Mesendoderm (in vitro differentiated cells): ENCODE measurements around the gene SENP3.

Experiments used
- DNase-seq: peaks from one replicate; pipeline ENCODE4 v3.0.0; 2013
- H2AK5ac ChIP-seq: 2 replicates; pipeline ENCODE4 v1.6.1; 2013; ENCODE audit warnings: low read length, inconsistent platforms
- H2BK120ac ChIP-seq: 2 replicates; pipeline ENCODE4 v1.6.1; 2013; ENCODE audit warnings: low read depth, mild to moderate bottlenecking, low read length, moderate library complexity, mixed read lengths
- H2BK15ac ChIP-seq: replicated peaks from 2 replicates; pipeline ENCODE4 v1.6.1; 2013; ENCODE audit warnings: low read depth, mild to moderate bottlenecking, moderate library complexity
- H2BK5ac ChIP-seq: 2 replicates; pipeline ENCODE4 v1.6.1; 2013; ENCODE audit warnings: low read length, inconsistent platforms
- H3K18ac ChIP-seq: 2 replicates; pipeline ENCODE4 v1.6.1; 2013; ENCODE audit warnings: mild to moderate bottlenecking, low read length, mixed read lengths
- H3K23ac ChIP-seq: one replicate; pipeline ENCODE4 v1.6.1; 2013; ENCODE audit warnings: low read length
- H3K27ac ChIP-seq: 2 replicates; pipeline ENCODE4 v1.5.1; 2013; ENCODE audit warnings: low read depth, mild to moderate bottlenecking, inconsistent platforms, low read length, moderate library complexity
- H3K27me3 ChIP-seq: 2 replicates; pipeline ENCODE4 v1.6.1; 2013; ENCODE audit warnings: low read length, control low read depth, mild to moderate bottlenecking, inconsistent platforms; ENCODE audit not compliant: insufficient read depth, poor library complexity
- H3K36me3 ChIP-seq: 2 replicates; pipeline ENCODE4 v1.6.1; 2013; ENCODE audit warnings: low read length, inconsistent platforms; ENCODE audit not compliant: control insufficient read depth, insufficient read depth
- H3K4ac ChIP-seq: one replicate; pipeline ENCODE4 v1.6.1; 2013; ENCODE audit warnings: low read depth, mild to moderate bottlenecking, low read length, moderate library complexity
- H3K4me1 ChIP-seq: 2 replicates; pipeline ENCODE4 v1.6.1; 2013; ENCODE audit warnings: low read depth, low read length, inconsistent platforms; ENCODE audit not compliant: control insufficient read depth
- H3K4me2 ChIP-seq: 2 replicates; pipeline ENCODE4 v1.6.1; 2013; ENCODE audit warnings: low read length
- H3K4me3 ChIP-seq: 2 replicates; pipeline ENCODE4 v1.5.1; 2013; ENCODE audit warnings: mild to moderate bottlenecking, low read length
- H3K56ac ChIP-seq: one replicate; pipeline ENCODE4 v1.6.1; 2013; ENCODE audit warnings: low read length
- H3K79me1 ChIP-seq: 2 replicates; pipeline ENCODE4 v1.6.1; 2013; ENCODE audit warnings: low read length, inconsistent platforms
- H3K79me2 ChIP-seq: 2 replicates; pipeline ENCODE4 v1.6.1; 2013; ENCODE audit warnings: mild to moderate bottlenecking, low read length; ENCODE audit not compliant: control insufficient read depth, insufficient read depth
- H3K9ac ChIP-seq: 2 replicates; pipeline ENCODE4 v1.6.1; 2013; ENCODE audit warnings: low read length, inconsistent platforms
- H4K5ac ChIP-seq: one replicate; pipeline ENCODE4 v1.6.1; 2013; ENCODE audit warnings: low read length
- H4K8ac ChIP-seq: one replicate; pipeline ENCODE4 v1.6.1; 2013; ENCODE audit warnings: low read depth, mild to moderate bottlenecking, control low read depth, low read length, moderate library complexity
- whole genome bisulfite sequencing: extraction: QIAGEN DNeasy Blood & Tissue Kit; methylation state at CpG from one replicate; pipeline ENCODE4 v1.1.7; 2013; ENCODE audit warnings: low lambda C conversion rate, missing lambda C conversion rate; ENCODE audit not compliant: insufficient coverage; ENCODE audit errors: extremely low coverage; 5-methylcytosine and 5-hydroxymethylcytosine counted together

The SENP3 gene

GRCh38 chr17:7523033-7523432 is 38.7 kb upstream of the SENP3 start:
- Histone ChIP-seq H3K9ac (no peak overlapping the region), H2BK15ac (no peak overlapping the region), H3K56ac (no peak overlapping the region), H3K4ac (no peak overlapping the region), H3K27ac (no peak overlapping the region), H3K4me3 (no peak overlapping the region), H3K79me1 (no peaks in the 10 kb centered on the region), H3K27me3 (no peaks in the 10 kb centered on the region), H3K4me1 (no peaks in the 10 kb centered on the region), H3K36me3 (no peaks in the 10 kb centered on the region), H3K4me2 (no peak overlapping the region), H4K8ac (no peak overlapping the region), H2BK5ac (no peak overlapping the region), H2AK5ac (no peak overlapping the region), H3K79me2 (no peaks in the 10 kb centered on the region), H2BK120ac (no peak overlapping the region), H4K5ac (no peak overlapping the region), H3K18ac (no peak overlapping the region), H3K23ac (no peak overlapping the region)
- DNase-seq = peak; percentile 90
- no CpG with 5 or more reads among the region's 10 CpGs for WGBS

DNA sequence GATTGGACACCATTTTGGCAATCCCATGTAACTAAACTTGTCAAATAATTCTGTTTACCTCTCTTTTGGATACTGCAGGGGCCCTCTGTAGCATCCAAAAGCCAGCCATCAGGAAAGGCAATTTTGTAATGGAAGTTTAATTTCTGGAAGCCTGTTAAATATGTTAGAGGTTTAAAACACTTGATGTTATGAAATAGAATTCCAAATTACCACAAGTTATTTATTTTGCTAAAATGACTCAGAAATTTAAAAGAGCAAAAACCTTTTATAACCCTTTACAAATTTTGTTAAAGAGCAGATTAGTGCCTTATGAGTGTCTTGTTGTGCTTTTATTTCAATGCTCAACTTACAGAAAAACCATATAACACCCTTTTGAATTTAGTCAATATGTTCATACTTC is 32.9 kb upstream of the SENP3 start:
- no peaks in the 10 kb centered on the region for H3K4me1 ChIP-seq
- H3K4me2 ChIP-seq = no peak overlapping the region

DNA sequence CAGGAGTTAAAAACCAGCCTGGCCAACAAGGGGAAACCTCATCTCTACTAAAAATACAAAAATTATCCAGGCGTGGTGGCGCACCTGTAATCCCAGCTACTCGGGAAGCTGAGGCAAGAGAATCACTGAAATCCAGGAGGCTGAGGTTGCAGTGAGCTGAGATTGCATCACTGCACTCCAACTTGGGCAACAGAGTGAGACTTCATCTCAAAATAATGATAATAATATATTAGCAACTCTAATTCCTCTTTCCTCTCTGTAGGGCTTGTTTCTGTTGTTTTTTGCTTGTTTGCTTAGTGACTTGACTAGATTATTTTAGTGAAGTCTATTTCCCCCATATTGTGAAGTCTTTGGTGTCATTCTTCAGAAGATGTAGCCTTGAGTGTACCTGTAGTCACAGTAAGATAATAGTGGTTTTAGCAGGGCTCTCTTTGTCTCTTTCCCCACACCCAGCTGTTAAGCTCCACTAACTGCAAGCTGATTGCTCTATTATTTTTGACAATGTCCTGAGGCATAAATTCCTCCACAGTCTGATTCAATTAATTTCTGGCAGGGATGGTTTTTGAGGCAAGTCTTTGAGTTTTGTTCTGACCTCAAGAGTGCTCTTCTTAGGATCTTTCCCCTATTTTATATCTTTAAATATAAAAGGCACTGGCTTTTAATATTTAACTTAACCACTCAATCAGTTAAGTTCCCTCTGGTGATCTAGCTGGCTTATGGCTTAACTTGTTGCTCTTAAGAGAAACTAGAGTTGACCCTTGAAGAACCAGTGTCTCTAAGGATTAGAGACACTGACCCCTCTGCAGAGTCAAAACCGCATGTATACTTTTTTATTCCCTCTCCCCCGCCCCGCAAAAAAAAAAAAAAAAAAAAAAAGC is 31.5 kb upstream of the SENP3 start:
- Histone ChIP-seq H3K4me3 (no peak overlapping the region), H3K4ac (no peak overlapping the region), H3K4me1 (no peaks in the 10 kb centered on the region), H3K4me2 (no peak overlapping the region), H3K27ac (no peak overlapping the region), H3K27me3 (no peaks in the 10 kb centered on the region), H3K79me1 (no peaks in the 10 kb centered on the region), H2BK120ac (no peak overlapping the region), H4K8ac (no peak overlapping the region), H2AK5ac (no peak overlapping the region), H3K9ac (no peak overlapping the region), H3K36me3 (no peaks in the 10 kb centered on the region), H3K23ac (no peak overlapping the region), H3K56ac (no peak overlapping the region), H2BK15ac (no peak overlapping the region), H3K18ac (no peak overlapping the region), H4K5ac (no peak overlapping the region), H3K79me2 (no peaks in the 10 kb centered on the region), H2BK5ac (no peak overlapping the region)
- WGBS = no CpG with 5 or more reads among the region's 6 CpGs
- DNase-seq = no peak

More for the DNA sequence above, 32.9 kb upstream of the SENP3 start:
- no peak overlapping the region for H3K4ac ChIP-seq
- H2BK5ac ChIP-seq = no peak overlapping the region
- no peak overlapping the region for H3K56ac ChIP-seq
- no peak overlapping the region for H3K18ac ChIP-seq
- no peak overlapping the region for H3K27ac ChIP-seq
- H3K9ac ChIP-seq = no peak overlapping the region
- H4K8ac ChIP-seq = no peak overlapping the region
- no peak for DNase-seq
- no peak overlapping the region for H3K4me3 ChIP-seq
- H3K23ac ChIP-seq = no peak overlapping the region
- no peak overlapping the region for H4K5ac ChIP-seq
- H2BK15ac ChIP-seq = no peak overlapping the region
- no peak overlapping the region for H2AK5ac ChIP-seq
- no peaks in the 10 kb centered on the region for H3K27me3 ChIP-seq
- H3K79me2 ChIP-seq = no peaks in the 10 kb centered on the region
- no peaks in the 10 kb centered on the region for H3K36me3 ChIP-seq
- H2BK120ac ChIP-seq = no peak overlapping the region
- H3K79me1 ChIP-seq = no peaks in the 10 kb centered on the region

DNA sequence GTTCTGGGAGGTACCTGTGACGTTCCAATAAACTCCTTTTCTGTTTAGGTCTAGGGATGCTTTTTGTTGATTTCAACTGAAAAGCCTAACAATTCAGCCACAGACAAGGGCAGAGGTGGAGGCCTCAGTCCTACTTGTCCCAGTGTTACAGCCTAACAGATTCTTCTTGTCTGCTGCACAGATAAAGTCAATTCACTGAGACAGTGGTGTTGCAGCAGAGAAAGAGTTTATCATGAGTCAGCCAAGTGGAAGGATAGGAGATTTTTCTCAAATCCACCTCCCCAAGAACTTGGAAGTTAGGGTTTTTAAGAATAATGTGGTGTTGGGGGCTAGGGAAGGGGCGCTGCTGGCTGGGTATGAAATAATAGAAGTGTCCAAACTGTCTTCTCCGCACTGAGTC is 23.7 kb upstream of the SENP3 start:
- Histone ChIP-seq H4K5ac (no peak overlapping the region), H2BK15ac (no peak overlapping the region), H3K4me2 (no peak overlapping the region), H3K79me2 (no peaks in the 10 kb centered on the region), H4K8ac (no peak overlapping the region), H3K79me1 (no peaks in the 10 kb centered on the region), H3K4me1 (no peaks in the 10 kb centered on the region), H2BK120ac (no peak overlapping the region), H3K36me3 (no peaks in the 10 kb centered on the region), H3K27ac (no peak overlapping the region), H3K4ac (no peak overlapping the region), H3K18ac (no peak overlapping the region), H3K9ac (no peak overlapping the region), H3K27me3 (no peaks in the 10 kb centered on the region), H2AK5ac (no peak overlapping the region), H3K4me3 (no peak overlapping the region), H3K23ac (no peak overlapping the region), H3K56ac (no peak overlapping the region), H2BK5ac (no peak overlapping the region)
- no peak for DNase-seq
- no CpG with 5 or more reads among the region's 3 CpGs for WGBS

- Histone ChIP-seq H3K27ac (no peak overlapping the region), H4K5ac (no peak overlapping the region), H2AK5ac (no peak overlapping the region), H3K9ac (no peak overlapping the region), H2BK5ac (no peak overlapping the region), H4K8ac (no peak overlapping the region), H3K4me2 (no peak overlapping the region), H2BK15ac (no peak overlapping the region), H3K4me1 (no peaks in the 10 kb centered on the region), H2BK120ac (no peak overlapping the region), H3K23ac (no peak overlapping the region), H3K27me3 (no peaks in the 10 kb centered on the region), H3K79me1 (no peaks in the 10 kb centered on the region), H3K79me2 (no peaks in the 10 kb centered on the region), H3K4ac (no peak overlapping the region), H3K18ac (no peak overlapping the region), H3K36me3 (no peaks in the 10 kb centered on the region), H3K4me3 (no peak overlapping the region), H3K56ac (no peak overlapping the region)
- DNase-seq = no peak
- WGBS = no CpG with 5 or more reads among the region's 11 CpGs
Observed at GRCh38 chr17:7538891-7539545, 22.7 kb upstream of the SENP3 start.
